ENCODE measurements around the gene SLC22A4.

GRCh38 chr5:132380741-132381140 lies 86.5 kb downstream of the SLC22A4 start:
- no peak for TF ChIP-seq TAF1 (IDR thresholded peaks at IDR 0.05; ENCODE audit: low read depth)
- no peak for TF ChIP-seq EP300 (IDR thresholded peaks at IDR 0.05; ENCODE audit: borderline replicate concordance)
- no peak for TF ChIP-seq REST (IDR thresholded peaks at IDR 0.05; ENCODE audit: low read depth)
- TF ChIP-seq EGR1 (IDR thresholded peaks at IDR 0.05): no peak
- TF ChIP-seq TEAD4 (IDR thresholded peaks at IDR 0.05): no peak
- TF ChIP-seq FOXM1 (IDR thresholded peaks at IDR 0.05; ENCODE audit: borderline replicate concordance, low read depth): no peak
- no peak for TF ChIP-seq ZBTB7A (IDR thresholded peaks at IDR 0.05; ENCODE audit: low read depth)
- no peak for TF ChIP-seq TCF12 (IDR thresholded peaks at IDR 0.05; ENCODE audit: low read depth)
- TF ChIP-seq MAX (IDR thresholded peaks at IDR 0.05): no peak
- no peak for TF ChIP-seq YY1 (IDR thresholded peaks at IDR 0.05; ENCODE audit: low read depth)
- no peak for TF ChIP-seq RAD21 (IDR thresholded peaks at IDR 0.05; ENCODE audit: low read depth)

Measured in Ishikawa (cell line).